Measurements from ENCODE around the gene S100A12. TPM values are rescaled to one million over a fixed set of nuclear protein-coding genes. Genes with fewer than 3 reads are reported as not detected.
"Not testable (repeated sequence)": the region's sequence is repeated elsewhere in the genome, so short reads cannot be mapped to it uniquely, and the experiment has no call there.

Gene S100A12
- total RNA-seq: not detected

- ATAC-seq (no peak), DNase-seq (no peak)
- no peaks in the 10 kb centered on the region for H3K36me3 Mint-ChIP-seq (ENCODE audit: insufficient read depth)
- peaks cover 36% of the 10 kb centered on the region for H3K27me3 Mint-ChIP-seq (ENCODE audit: low read depth)
- no peaks in the 10 kb centered on the region for H3K9me3 Mint-ChIP-seq
- H3K4me1 Mint-ChIP-seq (ENCODE audit: low read depth): no peaks in the 10 kb centered on the region
- no peak within 1 kb of the TSS for H3K4me3 Mint-ChIP-seq
Observed at GRCh38 chr1:153375511-153375910, at the start of gene S100A12. TSS of gene S100A12 (minus strand) at chr1:153375621. CDS start at chr1:153374592, 1,029 bp downstream.

- Mint-ChIP-seq H3K36me3 (ENCODE audit: insufficient read depth) (no peaks in the 10 kb centered on the region), H3K27me3 (ENCODE audit: low read depth) (peaks cover 50% of the 10 kb centered on the region), H3K9me3 (no peaks in the 10 kb centered on the region), H3K4me3 (no peak overlapping the region), H3K4me1 (ENCODE audit: low read depth) (no peaks in the 10 kb centered on the region)
- ATAC-seq: no peak
- peak; percentile 58 for DNase-seq
Observed at GRCh38 chr1:153422450-153423068, 47.1 kb upstream of the S100A12 start.

- no peaks in the 10 kb centered on the region for H3K4me1 Mint-ChIP-seq (ENCODE audit: low read depth)
- H3K36me3 Mint-ChIP-seq (ENCODE audit: insufficient read depth): no peaks in the 10 kb centered on the region
- ATAC-seq (no peak), DNase-seq (no peak)
- H3K9me3 Mint-ChIP-seq: no peaks in the 10 kb centered on the region
- no peak overlapping the region for H3K4me3 Mint-ChIP-seq
- H3K27me3 Mint-ChIP-seq (ENCODE audit: low read depth): peaks cover 45% of the 10 kb centered on the region
Observed at GRCh38 chr1:153420306-153420705, 44.9 kb upstream of the S100A12 start.

DNA sequence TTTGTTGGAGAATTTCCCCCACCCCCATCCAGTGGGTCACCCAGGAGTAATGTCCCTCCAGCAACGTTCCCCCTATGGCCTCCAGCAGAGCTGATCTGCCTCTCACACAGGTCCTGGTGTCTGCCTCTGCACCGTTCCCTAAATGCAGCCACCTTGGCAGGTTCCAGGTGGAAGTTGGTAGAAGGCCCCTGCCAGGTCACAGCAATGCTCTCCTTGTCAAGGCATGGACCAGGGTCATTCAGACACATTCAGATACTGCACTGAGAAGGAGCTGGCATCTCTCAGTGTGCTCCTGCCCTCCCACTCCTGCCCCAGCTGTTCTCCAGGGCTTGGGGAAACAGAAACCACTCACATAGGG is 44.0 kb upstream of the S100A12 start:
- not testable (repeated sequence) for ATAC-seq; H3K4me3 Mint-ChIP-seq; H3K4me1 Mint-ChIP-seq (ENCODE audit: low read depth); H3K36me3 Mint-ChIP-seq (ENCODE audit: insufficient read depth); DNase-seq; H3K9me3 Mint-ChIP-seq
- peaks cover 38% of the 10 kb centered on the region for H3K27me3 Mint-ChIP-seq (ENCODE audit: low read depth)

GRCh38 chr1:153418758-153419435 is 43.5 kb upstream of the S100A12 start:
- peaks cover 33% of the 10 kb centered on the region for H3K27me3 Mint-ChIP-seq (ENCODE audit: low read depth)
- H3K9me3 Mint-ChIP-seq; H3K4me1 Mint-ChIP-seq (ENCODE audit: low read depth); DNase-seq; H3K36me3 Mint-ChIP-seq (ENCODE audit: insufficient read depth); ATAC-seq; H3K4me3 Mint-ChIP-seq: not testable (repeated sequence)

GRCh38 chr1:153417136-153417888 is 41.9 kb upstream of the S100A12 start:
- DNase-seq: no peak
- no peaks in the 10 kb centered on the region for H3K9me3 Mint-ChIP-seq
- H3K27me3 Mint-ChIP-seq (ENCODE audit: low read depth): peaks cover 30% of the 10 kb centered on the region
- H3K36me3 Mint-ChIP-seq (ENCODE audit: insufficient read depth): no peaks in the 10 kb centered on the region
- no peak overlapping the region for H3K4me3 Mint-ChIP-seq
- no peaks in the 10 kb centered on the region for H3K4me1 Mint-ChIP-seq (ENCODE audit: low read depth)
- ATAC-seq: no peak

DNA sequence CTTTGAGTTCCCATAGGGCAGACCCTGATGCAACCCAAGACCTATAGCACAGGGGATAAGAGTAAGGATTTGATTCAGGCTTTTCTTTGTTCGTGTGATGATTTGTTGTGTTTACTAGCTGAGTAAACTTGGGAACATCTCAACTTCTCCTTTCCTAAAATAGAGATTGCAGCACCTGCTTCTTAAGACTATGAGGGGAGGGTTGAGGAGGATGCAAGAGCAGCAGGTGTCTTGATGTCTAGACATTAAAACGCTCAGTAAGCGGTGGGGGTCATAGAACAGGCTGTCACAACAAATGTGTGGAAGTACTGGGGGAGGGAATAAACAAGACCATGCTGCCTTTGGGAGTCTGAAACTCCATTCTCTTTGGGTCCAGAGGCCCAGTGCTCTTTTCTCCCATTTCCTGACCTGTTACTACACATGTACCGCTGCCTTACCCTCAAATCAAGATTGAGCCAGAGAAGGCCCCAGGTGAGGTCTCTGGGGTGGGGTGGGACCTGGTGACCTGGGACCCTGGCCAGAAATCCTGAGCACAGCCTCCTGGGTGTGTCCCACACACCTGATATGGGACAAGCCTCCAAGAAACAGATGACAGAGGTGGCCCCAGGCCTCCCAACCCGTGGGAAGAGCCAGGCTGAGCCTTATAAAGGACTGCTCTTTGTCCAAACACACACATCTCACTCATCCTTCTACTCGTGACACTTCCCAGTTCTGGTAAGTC is 40.6 kb upstream of the S100A12 start, which contains the start of gene S100A7A:
Gene S100A7A (plus strand): TSS at position 671 of the 721 bp plus-strand sequence. CDS start 1,563 bp downstream, outside the sequence.
- ATAC-seq (no peak), DNase-seq (no peak)
- Mint-ChIP-seq H3K4me3 (no peak within 1 kb of the TSS), H3K36me3 (ENCODE audit: insufficient read depth) (no peaks in the 10 kb centered on the region), H3K27me3 (ENCODE audit: low read depth) (peaks cover 28% of the 10 kb centered on the region), H3K4me1 (ENCODE audit: low read depth) (no peaks in the 10 kb centered on the region), H3K9me3 (no peaks in the 10 kb centered on the region)

GRCh38 chr1:153413961-153414360 is 38.5 kb upstream of the S100A12 start:
- H3K4me1 Mint-ChIP-seq (ENCODE audit: low read depth); H3K9me3 Mint-ChIP-seq; DNase-seq; H3K4me3 Mint-ChIP-seq; H3K36me3 Mint-ChIP-seq (ENCODE audit: insufficient read depth); ATAC-seq: not testable (repeated sequence)
- peaks cover 22% of the 10 kb centered on the region for H3K27me3 Mint-ChIP-seq (ENCODE audit: low read depth)

GRCh38 chr1:153407274-153407673 is 31.9 kb upstream of the S100A12 start:
- ATAC-seq; H3K9me3 Mint-ChIP-seq; DNase-seq; H3K4me3 Mint-ChIP-seq; H3K36me3 Mint-ChIP-seq (ENCODE audit: insufficient read depth): not testable (repeated sequence)
- H3K4me1 Mint-ChIP-seq (ENCODE audit: low read depth): peaks cover 22% of the 10 kb centered on the region
- peaks cover 34% of the 10 kb centered on the region for H3K27me3 Mint-ChIP-seq (ENCODE audit: low read depth)

GRCh38 chr1:153405825-153406599 is 30.6 kb upstream of the S100A12 start:
- Mint-ChIP-seq H3K4me1 (ENCODE audit: low read depth) (peaks cover 22% of the 10 kb centered on the region), H3K27me3 (ENCODE audit: low read depth) (peaks cover 34% of the 10 kb centered on the region)
- ATAC-seq; H3K4me3 Mint-ChIP-seq; H3K9me3 Mint-ChIP-seq; H3K36me3 Mint-ChIP-seq (ENCODE audit: insufficient read depth); DNase-seq: not testable (repeated sequence)

GRCh38 chr1:153404768-153405167 is 29.3 kb upstream of the S100A12 start:
- H3K36me3 Mint-ChIP-seq (ENCODE audit: insufficient read depth): no peaks in the 10 kb centered on the region
- H3K9me3 Mint-ChIP-seq: no peaks in the 10 kb centered on the region
- peak; percentile 35 for DNase-seq
- peaks cover 26% of the 10 kb centered on the region for H3K27me3 Mint-ChIP-seq (ENCODE audit: low read depth)
- no peak overlapping the region for H3K4me3 Mint-ChIP-seq
- ATAC-seq: peak; percentile 59 to 77
- H3K4me1 Mint-ChIP-seq (ENCODE audit: low read depth): peaks cover 22% of the 10 kb centered on the region

- no peaks in the 10 kb centered on the region for H3K9me3 Mint-ChIP-seq
- no peak for ATAC-seq
Observed at GRCh38 chr1:153404086-153404635, 28.7 kb upstream of the S100A12 start.

GRCh38 chr1:153403421-153404085 is 28.1 kb upstream of the S100A12 start:
- no peak for DNase-seq
- Mint-ChIP-seq H3K4me3 (no peak overlapping the region), H3K9me3 (no peaks in the 10 kb centered on the region), H3K27me3 (ENCODE audit: low read depth) (peaks cover 19% of the 10 kb centered on the region), H3K36me3 (ENCODE audit: insufficient read depth) (no peaks in the 10 kb centered on the region), H3K4me1 (ENCODE audit: low read depth) (peaks cover 22% of the 10 kb centered on the region)
- no peak for ATAC-seq

More at GRCh38 chr1:153404086-153404635, 28.7 kb upstream of the S100A12 start:
- no peak overlapping the region for H3K4me3 Mint-ChIP-seq
- H3K4me1 Mint-ChIP-seq (ENCODE audit: low read depth): peaks cover 22% of the 10 kb centered on the region
- DNase-seq: no peak
- peaks cover 21% of the 10 kb centered on the region for H3K27me3 Mint-ChIP-seq (ENCODE audit: low read depth)
- H3K36me3 Mint-ChIP-seq (ENCODE audit: insufficient read depth): no peaks in the 10 kb centered on the region
